HEK293 (cell line): ENCODE results near the gene DPPA5.

Experiments
- YY1 ChIP-seq: fragments of 450-650 bp; formaldehyde crosslinking; IDR thresholded peaks from 2 replicates; pipeline ENCODE4 v1.5.1; 2018; ENCODE audit warnings: missing biosample characterization, missing genetic modification characterization
- ZBTB48 ChIP-seq: fragments of 450-650 bp; formaldehyde crosslinking; IDR thresholded peaks from 2 replicates; pipeline ENCODE4 v1.5.1; 2016; ENCODE audit warnings: missing biosample characterization, missing genetic modification characterization
- ZFHX2 ChIP-seq: fragments of 450-650 bp; formaldehyde crosslinking; conservative IDR thresholded peaks from 2 replicates; pipeline ENCODE4 v1.5.1; 2016; ENCODE audit warnings: missing biosample characterization, missing genetic modification characterization
- TF ChIP-seq, protein P1 (sequence below): fragments of 450-650 bp; formaldehyde crosslinking; IDR thresholded peaks from 2 replicates; pipeline ENCODE4 v1.5.1; 2016; ENCODE audit warnings: missing biosample characterization, missing genetic modification characterization

- TF ChIP-seq, protein P1, sequence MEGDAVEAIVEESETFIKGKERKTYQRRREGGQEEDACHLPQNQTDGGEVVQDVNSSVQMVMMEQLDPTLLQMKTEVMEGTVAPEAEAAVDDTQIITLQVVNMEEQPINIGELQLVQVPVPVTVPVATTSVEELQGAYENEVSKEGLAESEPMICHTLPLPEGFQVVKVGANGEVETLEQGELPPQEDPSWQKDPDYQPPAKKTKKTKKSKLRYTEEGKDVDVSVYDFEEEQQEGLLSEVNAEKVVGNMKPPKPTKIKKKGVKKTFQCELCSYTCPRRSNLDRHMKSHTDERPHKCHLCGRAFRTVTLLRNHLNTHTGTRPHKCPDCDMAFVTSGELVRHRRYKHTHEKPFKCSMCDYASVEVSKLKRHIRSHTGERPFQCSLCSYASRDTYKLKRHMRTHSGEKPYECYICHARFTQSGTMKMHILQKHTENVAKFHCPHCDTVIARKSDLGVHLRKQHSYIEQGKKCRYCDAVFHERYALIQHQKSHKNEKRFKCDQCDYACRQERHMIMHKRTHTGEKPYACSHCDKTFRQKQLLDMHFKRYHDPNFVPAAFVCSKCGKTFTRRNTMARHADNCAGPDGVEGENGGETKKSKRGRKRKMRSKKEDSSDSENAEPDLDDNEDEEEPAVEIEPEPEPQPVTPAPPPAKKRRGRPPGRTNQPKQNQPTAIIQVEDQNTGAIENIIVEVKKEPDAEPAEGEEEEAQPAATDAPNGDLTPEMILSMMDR (tag by site-specific recombination), result no peak
- TF ChIP-seq ZBTB48 (tag by site-specific recombination), result no peak
- no peak for TF ChIP-seq ZFHX2
- no peak for TF ChIP-seq YY1 (tag by site-specific recombination)
Measured at GRCh38 chr6:73364549-73364948, 10.5 kb upstream of the DPPA5 start.
